Measurements from ENCODE around the gene EEF1AKMT4.

Gene EEF1AKMT4

GRCh38 chr3:184250167-184250828 lies 826 bp downstream of the EEF1AKMT4 start:
- Histone ChIP-seq H3K4me3 (replicated peaks; ENCODE audit: insufficient read depth, low read length) (peak overlapping the region; percentile 95), H3K27ac (replicated peaks) (peak overlapping the region; percentile 94), H3K27me3 (ENCODE audit: insufficient read depth, poor library complexity, severe bottlenecking) (no peaks in the 10 kb centered on the region)
- TF ChIP-seq CTCF (IDR thresholded peaks at IDR 0.05; ENCODE audit: insufficient read depth, low read length): peak; percentile 95
- TF ChIP-seq POLR2AphosphoS5 (IDR thresholded peaks at IDR 0.05; ENCODE audit: low read depth): no peak
- no peak for TF ChIP-seq SPI1 (IDR thresholded peaks at IDR 0.05; ENCODE audit: borderline replicate concordance, low read depth)
- TF ChIP-seq REST (IDR thresholded peaks at IDR 0.05; ENCODE audit: insufficient replicate concordance, low read depth): no peak
- no peak for TF ChIP-seq GABPA (IDR thresholded peaks at IDR 0.05; ENCODE audit: low read depth)
- peak; percentile 81 to 95 for DNase-seq (ENCODE audit: low read depth in 1 of 2, low spot score in 1 of 2)

DNA sequence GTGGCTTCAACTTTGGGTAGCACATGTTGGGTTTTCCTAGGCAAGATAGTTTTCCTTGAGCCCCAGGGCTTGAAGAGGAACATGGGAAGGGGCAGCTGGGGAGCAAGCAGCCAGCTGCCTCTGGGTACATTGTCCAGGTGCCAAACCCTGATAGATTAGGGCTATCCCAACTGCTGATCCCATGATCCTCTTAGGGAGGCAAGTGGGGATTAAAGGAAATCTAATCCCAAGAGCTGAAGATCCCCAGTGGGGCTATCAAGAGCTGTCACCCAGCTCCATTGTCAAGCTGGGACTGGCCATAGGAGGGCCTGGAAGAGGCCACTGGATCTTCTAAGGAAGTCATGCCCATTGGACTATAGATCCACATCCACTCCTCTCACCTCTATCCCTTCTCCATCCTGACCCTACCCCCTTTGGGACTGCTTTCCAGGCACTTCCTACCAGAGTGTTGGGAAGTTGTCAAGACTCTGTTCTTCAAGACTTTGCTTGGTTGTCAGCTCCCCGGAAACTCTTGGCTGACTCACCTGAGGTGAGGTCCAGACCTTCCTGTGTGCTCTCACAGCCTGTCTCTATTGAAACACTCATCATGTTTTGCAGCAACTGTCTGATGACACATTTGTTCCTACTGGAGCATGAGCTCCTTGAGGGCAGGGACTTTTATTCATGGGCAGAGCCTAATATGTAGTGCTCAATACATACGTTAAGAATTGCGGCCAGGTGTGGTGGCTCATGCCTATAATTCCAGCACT lies 6.0 kb downstream of the EEF1AKMT4 start:
- DNase-seq (ENCODE audit: low read depth in 1 of 2, low spot score in 1 of 2): no peak
- Histone ChIP-seq H3K27ac (replicated peaks) (no peak overlapping the region), H3K27me3 (ENCODE audit: insufficient read depth, poor library complexity, severe bottlenecking) (peaks cover 4% of the 10 kb centered on the region), H3K4me3 (replicated peaks; ENCODE audit: insufficient read depth, low read length) (no peak overlapping the region)
- TF ChIP-seq POLR2AphosphoS5 (IDR thresholded peaks at IDR 0.05; ENCODE audit: low read depth) (no peak), GABPA (IDR thresholded peaks at IDR 0.05; ENCODE audit: low read depth) (no peak), REST (IDR thresholded peaks at IDR 0.05; ENCODE audit: insufficient replicate concordance, low read depth) (no peak), SPI1 (IDR thresholded peaks at IDR 0.05; ENCODE audit: borderline replicate concordance, low read depth) (no peak), CTCF (IDR thresholded peaks at IDR 0.05; ENCODE audit: insufficient read depth, low read length) (no peak)

GRCh38 chr3:184257083-184257915 lies 7.8 kb downstream of the EEF1AKMT4 start:
- TF ChIP-seq REST (IDR thresholded peaks at IDR 0.05; ENCODE audit: insufficient replicate concordance, low read depth) (no peak), SPI1 (IDR thresholded peaks at IDR 0.05; ENCODE audit: borderline replicate concordance, low read depth) (no peak), CTCF (IDR thresholded peaks at IDR 0.05; ENCODE audit: insufficient read depth, low read length) (no peak), POLR2AphosphoS5 (IDR thresholded peaks at IDR 0.05; ENCODE audit: low read depth) (no peak), GABPA (IDR thresholded peaks at IDR 0.05; ENCODE audit: low read depth) (no peak)
- DNase-seq (ENCODE audit: low read depth in 1 of 2, low spot score in 1 of 2): no peak
- H3K27ac ChIP-seq (replicated peaks): no peak overlapping the region
- peaks cover 17% of the 10 kb centered on the region for H3K27me3 ChIP-seq (ENCODE audit: insufficient read depth, poor library complexity, severe bottlenecking)
- no peak overlapping the region for H3K4me3 ChIP-seq (replicated peaks; ENCODE audit: insufficient read depth, low read length)
